Thymus (tissue), 11 donors: ENCODE measurements around the gene ARL8A. TPM values are rescaled to one million over a fixed set of nuclear protein-coding genes. Genes with fewer than 3 reads are reported as not detected.

ENCODE experiments used
- DNase-seq, 9 donors: peaks; one replicate each; pipeline ENCODE4 v3.0.0-alpha.2; 2013; ENCODE audit warnings: low spot score in 9 of 9, low read depth in 6 of 9, missing footprints in 1 of 9
- H3K27ac ChIP-seq, 2 donors: one replicate each; pipeline ENCODE4 v1.5.1; 2013; ENCODE audit warnings: control low read depth in 1 of 2, low read depth in 1 of 2, low read length in 1 of 2, mild to moderate bottlenecking in 1 of 2, moderate library complexity in 1 of 2
- H3K27me3 ChIP-seq, 2 donors: one replicate each; pipeline ENCODE4 v1.5.1; 2013; ENCODE audit warnings: low read length in 1 of 2; ENCODE audit not compliant: control insufficient read depth in 2 of 2, insufficient read depth in 1 of 2
- H3K36me3 ChIP-seq, 2 donors: one replicate each; pipeline ENCODE4 v1.5.1; 2013; ENCODE audit warnings: low read length in 1 of 2, mild to moderate bottlenecking in 1 of 2, moderate library complexity in 1 of 2; ENCODE audit not compliant: control insufficient read depth in 2 of 2, insufficient read depth in 2 of 2
- H3K4me1 ChIP-seq, 2 donors: one replicate each; pipeline ENCODE4 v1.5.1; 2013; ENCODE audit warnings: low read length in 2 of 2; ENCODE audit not compliant: control insufficient read depth in 2 of 2, insufficient read depth in 2 of 2
- H3K4me3 ChIP-seq, 2 donors: one replicate each; pipeline ENCODE4 v1.5.1; 2013; ENCODE audit warnings: low read length in 2 of 2, control low read depth in 1 of 2, mild to moderate bottlenecking in 1 of 2
- H3K9me3 ChIP-seq, 2 donors: one replicate each; pipeline ENCODE4 v1.5.1; 2013; ENCODE audit warnings: low read length in 1 of 2, mild to moderate bottlenecking in 1 of 2; ENCODE audit not compliant: control insufficient read depth in 2 of 2, insufficient read depth in 1 of 2
- WGBS: extraction: QIAGEN DNeasy Blood & Tissue Kit; methylation state at CpG from one replicate; pipeline ENCODE4 v1.1.7; 2013; 5-methylcytosine and 5-hydroxymethylcytosine counted together
- polyA plus RNA-seq: library from polyadenylated mRNA; stranded (reverse); fragments of 200-250 nt; gene quantifications from one replicate; pipeline ENCODE4 v1.2.3, GENCODE V29; 2013
- total RNA-seq: library from RNA; stranded (reverse); fragments of 120-200 nt; gene quantifications from one replicate; pipeline ENCODE4 v1.2.4, GENCODE V29; 2013
- donor health status: healthy.

The ARL8A gene
- total and polyA plus RNA-seq, 2 donors: 16.7 to 29.5 TPM

DNA sequence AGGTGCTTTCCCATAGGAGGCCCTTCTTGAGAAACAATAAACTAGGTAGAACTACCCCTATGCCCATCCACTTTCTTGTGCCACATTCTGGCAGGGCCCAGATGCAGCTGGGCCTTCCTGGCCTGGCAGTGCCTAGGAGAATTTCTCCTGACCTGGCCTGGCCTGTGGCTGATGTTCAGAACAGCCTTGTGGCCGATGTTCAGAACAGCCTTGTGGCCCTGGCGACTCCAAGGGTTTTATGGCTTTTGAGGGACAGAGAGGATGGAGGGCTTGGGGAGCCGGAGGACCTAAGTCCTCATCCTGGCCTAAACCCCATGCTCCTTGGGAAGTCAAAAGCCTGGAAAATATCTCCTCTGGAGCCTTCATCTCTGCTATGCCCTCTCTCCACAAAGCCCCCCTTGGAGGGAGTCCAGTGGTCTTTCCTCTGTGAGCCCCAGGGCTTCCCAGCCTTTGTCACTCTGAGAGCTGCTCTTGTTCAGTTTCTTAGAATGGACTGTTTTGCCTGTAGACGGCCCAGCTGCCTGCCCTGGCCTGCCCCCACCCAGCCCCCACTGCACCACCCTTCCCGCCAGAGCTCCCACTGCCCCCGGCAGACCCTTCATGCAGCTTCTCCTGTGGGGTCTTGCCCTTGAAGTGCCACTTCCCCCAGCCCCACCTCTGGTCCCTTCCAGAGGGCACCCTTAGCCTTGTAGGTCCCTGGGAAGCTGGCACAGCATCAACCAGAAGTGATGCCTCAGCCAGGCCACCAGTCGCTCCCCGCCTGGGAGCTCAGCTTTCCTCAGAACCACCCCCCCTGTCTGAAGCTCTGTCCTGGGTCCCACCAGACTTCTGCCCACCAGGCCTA lies 14.9 kb downstream of the ARL8A start:
- H3K4me1 ChIP-seq: peaks cover 0 to 27% of the 10 kb centered on the region in 2 donors
- peaks cover 0 to 8% of the 10 kb centered on the region in 2 donors for H3K9me3 ChIP-seq
- H3K36me3 ChIP-seq: peaks cover 25 to 28% of the 10 kb centered on the region in 2 donors
- peaks cover 0 to 4% of the 10 kb centered on the region in 2 donors for H3K27me3 ChIP-seq
- 90% methylated on average over 8 of the region's 8 CpGs for WGBS
- no peak overlapping the region for H3K27ac ChIP-seq
- DNase-seq: no peak
- H3K4me3 ChIP-seq: no peak overlapping the region

DNA sequence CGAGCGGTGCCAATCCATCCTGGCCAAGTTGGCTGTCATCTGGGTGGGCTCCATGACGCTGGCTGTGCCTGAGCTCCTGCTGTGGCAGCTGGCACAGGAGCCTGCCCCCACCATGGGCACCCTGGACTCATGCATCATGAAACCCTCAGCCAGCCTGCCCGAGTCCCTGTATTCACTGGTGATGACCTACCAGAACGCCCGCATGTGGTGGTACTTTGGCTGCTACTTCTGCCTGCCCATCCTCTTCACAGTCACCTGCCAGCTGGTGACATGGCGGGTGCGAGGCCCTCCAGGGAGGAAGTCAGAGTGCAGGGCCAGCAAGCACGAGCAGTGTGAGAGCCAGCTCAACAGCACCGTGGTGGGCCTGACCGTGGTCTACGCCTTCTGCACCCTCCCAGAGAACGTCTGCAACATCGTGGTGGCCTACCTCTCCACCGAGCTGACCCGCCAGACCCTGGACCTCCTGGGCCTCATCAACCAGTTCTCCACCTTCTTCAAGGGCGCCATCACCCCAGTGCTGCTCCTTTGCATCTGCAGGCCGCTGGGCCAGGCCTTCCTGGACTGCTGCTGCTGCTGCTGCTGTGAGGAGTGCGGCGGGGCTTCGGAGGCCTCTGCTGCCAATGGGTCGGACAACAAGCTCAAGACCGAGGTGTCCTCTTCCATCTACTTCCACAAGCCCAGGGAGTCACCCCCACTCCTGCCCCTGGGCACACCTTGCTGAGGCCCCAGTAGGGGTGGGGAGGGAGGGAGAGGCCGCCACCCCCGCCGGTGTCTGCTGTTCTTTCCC lies 16.5 kb downstream of the ARL8A start:
- H3K27ac ChIP-seq: no peak overlapping the region
- peaks cover 9 to 12% of the 10 kb centered on the region in 2 donors for H3K36me3 ChIP-seq
- peaks cover 0 to 24% of the 10 kb centered on the region in 2 donors for H3K4me1 ChIP-seq
- H3K27me3 ChIP-seq: peaks cover 0 to 6% of the 10 kb centered on the region in 2 donors
- peaks cover 0 to 8% of the 10 kb centered on the region in 2 donors for H3K9me3 ChIP-seq
- DNase-seq: no peak
- WGBS: 98% methylated on average over 26 of the region's 26 CpGs
- H3K4me3 ChIP-seq: no peak overlapping the region

DNA sequence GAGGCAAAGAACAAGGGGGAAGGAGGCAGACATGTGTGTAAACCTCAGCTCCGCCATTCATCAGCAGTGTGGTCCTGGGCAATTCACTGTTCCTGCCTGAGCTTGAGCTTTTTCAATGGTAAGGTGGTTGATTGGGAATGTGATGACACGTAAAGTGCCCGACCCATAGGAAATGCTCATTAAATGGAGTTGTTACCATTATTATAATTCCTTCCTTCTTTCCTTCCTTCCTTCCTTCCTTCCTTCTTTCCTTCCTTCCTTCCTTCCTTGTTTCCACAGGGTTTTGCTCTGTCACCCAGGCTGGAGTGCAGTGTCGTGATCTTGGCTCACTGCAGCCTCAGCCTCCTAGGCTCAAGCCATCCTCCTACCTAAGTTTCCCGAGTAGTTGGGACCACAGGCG lies 17.5 kb downstream of the ARL8A start:
- WGBS: 96% methylated on average over 6 of the region's 6 CpGs
- peaks cover 0 to 4% of the 10 kb centered on the region in 2 donors for H3K9me3 ChIP-seq
- no peak overlapping the region for H3K27ac ChIP-seq

DNA sequence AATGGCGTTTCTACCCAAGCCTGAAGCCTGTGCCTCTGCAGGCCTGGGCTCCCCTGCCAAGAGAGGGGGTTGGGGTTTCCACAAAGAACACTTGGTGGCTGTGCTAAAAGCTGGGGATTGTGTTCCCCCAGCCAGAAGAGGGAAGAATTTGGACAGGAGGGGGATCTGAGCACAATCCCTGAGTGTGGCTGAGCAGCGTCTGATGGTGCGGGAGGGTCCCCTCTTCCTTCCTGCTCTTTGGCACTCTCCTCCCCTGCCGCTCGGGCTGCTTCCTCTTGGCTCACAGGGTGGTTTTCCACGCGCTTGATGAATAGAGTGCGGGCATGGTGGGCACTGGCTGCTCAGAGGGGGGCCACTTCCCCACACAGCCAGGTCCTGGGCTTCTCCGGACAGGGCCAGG lies 18.1 kb downstream of the ARL8A start:
- no peak overlapping the region for H3K27ac ChIP-seq
- peaks cover 0 to 4% of the 10 kb centered on the region in 2 donors for H3K9me3 ChIP-seq
- H3K27me3 ChIP-seq: peaks cover 0 to 8% of the 10 kb centered on the region in 2 donors
- peaks cover 0 to 8% of the 10 kb centered on the region in 2 donors for H3K4me1 ChIP-seq
- WGBS: 8% methylated on average over 9 of the region's 9 CpGs
- DNase-seq: no peak
- no peaks in the 10 kb centered on the region for H3K36me3 ChIP-seq
- no peak overlapping the region for H3K4me3 ChIP-seq

More for the DNA sequence above, 17.5 kb downstream of the ARL8A start:
- peaks cover 0 to 15% of the 10 kb centered on the region in 2 donors for H3K4me1 ChIP-seq
- DNase-seq: no peak
- H3K27me3 ChIP-seq: peaks cover 0 to 8% of the 10 kb centered on the region in 2 donors
- H3K36me3 ChIP-seq: peaks cover under 1 to 2% of the 10 kb centered on the region in 2 donors
- H3K4me3 ChIP-seq: no peak overlapping the region

DNA sequence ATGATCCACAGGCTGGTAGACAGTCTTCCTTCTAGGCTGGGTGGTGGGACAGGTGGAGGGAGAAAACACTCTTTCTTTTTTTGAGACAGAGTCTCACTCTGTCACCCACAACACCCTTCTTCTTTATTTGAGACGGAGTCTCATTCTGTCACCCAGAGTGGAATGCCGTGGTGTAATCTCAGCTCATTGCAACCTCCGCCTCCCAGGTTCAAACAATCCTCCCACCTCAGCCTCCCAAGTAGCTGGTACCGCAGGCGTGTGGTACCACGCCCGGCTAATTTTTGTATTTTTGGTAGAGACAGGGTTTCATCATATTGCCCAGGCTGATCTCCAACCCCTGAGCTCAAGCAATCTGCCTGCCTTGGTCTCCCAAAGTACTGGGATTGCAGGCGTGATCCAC lies 18.9 kb downstream of the ARL8A start:
- H3K27me3 ChIP-seq: peaks cover 0 to 10% of the 10 kb centered on the region in 2 donors
- peaks cover 0 to 4% of the 10 kb centered on the region in 2 donors for H3K9me3 ChIP-seq
- no peak overlapping the region for H3K4me3 ChIP-seq
- H3K27ac ChIP-seq: no peak overlapping the region
- DNase-seq: no peak
- H3K36me3 ChIP-seq: no peaks in the 10 kb centered on the region
- 98% methylated on average over 8 of the region's 8 CpGs for WGBS
- H3K4me1 ChIP-seq: peaks cover 0 to 3% of the 10 kb centered on the region in 2 donors

DNA sequence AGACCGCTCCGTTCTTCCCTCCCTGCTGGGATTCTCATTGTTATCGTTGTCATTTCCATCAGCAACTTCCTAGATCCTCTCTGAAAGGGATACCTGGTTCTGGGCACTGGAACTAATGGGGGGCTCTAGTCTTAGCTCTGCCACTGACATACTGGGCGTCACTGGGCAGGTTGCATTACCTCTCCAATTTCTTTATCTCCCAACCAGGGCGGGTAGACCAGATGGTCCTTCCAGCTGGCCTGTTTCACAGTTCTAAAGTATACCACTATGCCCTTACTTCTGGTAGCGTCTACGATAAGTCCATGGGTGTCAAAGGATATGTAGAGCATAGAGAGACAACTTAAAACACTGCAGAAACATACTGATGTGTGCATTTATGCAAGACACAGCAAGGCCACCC lies 20.4 kb downstream of the ARL8A start:
- Histone ChIP-seq H3K9me3 (peaks cover 0 to 4% of the 10 kb centered on the region in 2 donors), H3K36me3 (no peaks in the 10 kb centered on the region), H3K4me1 (no peaks in the 10 kb centered on the region), H3K4me3 (no peak overlapping the region), H3K27me3 (peaks cover 0 to 12% of the 10 kb centered on the region in 2 donors), H3K27ac (no peak overlapping the region)
- no peak for DNase-seq
- whole genome bisulfite sequencing: 95% methylated on average over 7 of the region's 7 CpGs

DNA sequence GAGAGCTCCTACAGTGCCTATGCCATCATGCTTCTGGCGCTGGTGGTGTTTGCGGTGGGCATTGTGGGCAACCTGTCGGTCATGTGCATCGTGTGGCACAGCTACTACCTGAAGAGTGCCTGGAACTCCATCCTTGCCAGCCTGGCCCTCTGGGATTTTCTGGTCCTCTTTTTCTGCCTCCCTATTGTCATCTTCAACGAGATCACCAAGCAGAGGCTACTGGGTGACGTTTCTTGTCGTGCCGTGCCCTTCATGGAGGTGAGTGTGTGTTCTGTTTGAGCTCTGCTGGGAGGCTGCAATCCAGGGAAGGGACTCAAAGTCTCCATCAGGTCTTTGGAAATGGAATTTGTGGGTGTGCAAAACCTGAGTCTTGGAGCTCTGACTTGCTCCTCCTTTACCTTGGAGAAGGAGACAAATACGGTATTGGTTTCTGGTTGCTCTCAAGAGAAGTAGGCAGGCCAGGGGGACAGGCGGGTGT lies 21.2 kb downstream of the ARL8A start:
- Histone ChIP-seq H3K36me3 (no peaks in the 10 kb centered on the region), H3K4me1 (no peaks in the 10 kb centered on the region), H3K4me3 (no peak overlapping the region), H3K27ac (no peak overlapping the region), H3K9me3 (peaks cover 0 to 4% of the 10 kb centered on the region in 2 donors), H3K27me3 (peaks cover 0 to 12% of the 10 kb centered on the region in 2 donors)
- no peak for DNase-seq
- WGBS: 96% methylated on average over 10 of the region's 10 CpGs

DNA sequence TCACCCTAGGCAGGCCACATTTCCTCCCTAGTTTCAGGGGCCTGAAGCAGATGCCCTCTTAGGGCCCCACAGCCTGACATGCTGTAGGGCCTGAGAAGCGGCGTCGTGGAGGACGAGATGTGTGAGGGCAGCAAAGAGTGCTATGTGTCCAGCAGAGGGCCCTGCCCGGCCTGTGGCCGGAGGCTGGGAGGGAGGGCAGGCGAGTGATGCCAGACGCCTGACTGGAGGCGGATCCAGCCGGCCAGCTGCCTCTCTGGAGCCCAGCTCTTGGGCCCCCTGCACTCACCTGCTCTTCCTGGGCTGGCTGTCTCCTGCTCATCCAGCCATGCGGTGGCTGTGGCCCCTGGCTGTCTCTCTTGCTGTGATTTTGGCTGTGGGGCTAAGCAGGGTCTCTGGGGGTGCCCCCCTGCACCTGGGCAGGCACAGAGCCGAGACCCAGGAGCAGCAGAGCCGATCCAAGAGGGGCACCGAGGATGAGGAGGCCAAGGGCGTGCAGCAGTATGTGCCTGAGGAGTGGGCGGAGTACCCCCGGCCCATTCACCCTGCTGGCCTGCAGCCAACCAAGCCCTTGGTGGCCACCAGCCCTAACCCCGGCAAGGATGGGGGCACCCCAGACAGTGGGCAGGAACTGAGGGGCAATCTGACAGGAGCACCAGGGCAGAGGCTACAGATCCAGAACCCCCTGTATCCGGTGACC lies 21.8 kb downstream of the ARL8A start, which contains the start of gene GPR37L1:
Gene GPR37L1, plus strand, starts transcription at position 279 of the 697 bp plus-strand sequence. Its CDS starts 47 bp downstream, at position 326.
- no peaks in the 10 kb centered on the region for H3K36me3 ChIP-seq
- H3K9me3 ChIP-seq: peaks cover 0 to 3% of the 10 kb centered on the region in 2 donors
- no peaks in the 10 kb centered on the region for H3K4me1 ChIP-seq
- peaks cover 0 to 12% of the 10 kb centered on the region in 2 donors for H3K27me3 ChIP-seq
- WGBS: 95% methylated on average over 19 of the region's 19 CpGs
- H3K4me3 ChIP-seq: no peak within 1 kb of the TSS
- no peak within 1 kb of the TSS for H3K27ac ChIP-seq
- no peak for DNase-seq
